ENCODE measurements around the gene INSYN2A. TPM values are rescaled to one million over a fixed set of nuclear protein-coding genes. Genes with fewer than 3 reads are reported as not detected.

INSYN2A gene
- total RNA-seq, 1 donor from 2014 or later, result 0.85 TPM

GRCh38 chr10:127179612-127180250 lies 16.7 kb downstream of the INSYN2A start:
- Mint-ChIP-seq H3K36me3 (peaks cover 9% of the 10 kb centered on the region), H3K27me3 (no peaks in the 10 kb centered on the region), H3K4me1 (ENCODE audit: unreplicated experiment) (peaks cover 5% of the 10 kb centered on the region), H3K4me3 (no peak overlapping the region), H3K9me3 (no peaks in the 10 kb centered on the region), H3K27ac (no peak overlapping the region)
- DNase-seq (ENCODE audit: extremely low spot score, unreplicated experiment), result no peak
- no peak for TF ChIP-seq CTCF (conservative IDR thresholded peaks at IDR 0.05)

- H3K4me1 Mint-ChIP-seq (ENCODE audit: unreplicated experiment), result peaks cover 5% of the 10 kb centered on the region
- H3K27ac Mint-ChIP-seq, result peak overlapping the region; percentile 47
Measured at GRCh38 chr10:127176649-127177048, 19.7 kb downstream of the INSYN2A start.

GRCh38 chr10:127175357-127176110 lies 20.9 kb downstream of the INSYN2A start:
- Mint-ChIP-seq H3K4me1 (ENCODE audit: unreplicated experiment) (peaks cover 5% of the 10 kb centered on the region), H3K36me3 (peaks cover 5% of the 10 kb centered on the region), H3K9me3 (no peaks in the 10 kb centered on the region), H3K27ac (no peak overlapping the region), H3K4me3 (no peak overlapping the region), H3K27me3 (no peaks in the 10 kb centered on the region)
- TF ChIP-seq CTCF (conservative IDR thresholded peaks at IDR 0.05), result no peak
- no peak for DNase-seq (ENCODE audit: extremely low spot score, unreplicated experiment)

More at GRCh38 chr10:127176649-127177048, 19.7 kb downstream of the INSYN2A start:
- Mint-ChIP-seq H3K9me3 (no peaks in the 10 kb centered on the region), H3K4me3 (peak overlapping the region; percentile 3), H3K27me3 (no peaks in the 10 kb centered on the region), H3K36me3 (peaks cover 5% of the 10 kb centered on the region)
- DNase-seq (ENCODE audit: extremely low spot score, unreplicated experiment), result no peak
- TF ChIP-seq CTCF (conservative IDR thresholded peaks at IDR 0.05), result no peak

GRCh38 chr10:127174866-127175265 lies 21.5 kb downstream of the INSYN2A start:
- no peak for DNase-seq (ENCODE audit: extremely low spot score, unreplicated experiment)
- Mint-ChIP-seq H3K27ac (no peak overlapping the region), H3K36me3 (peaks cover 5% of the 10 kb centered on the region), H3K9me3 (no peaks in the 10 kb centered on the region), H3K27me3 (no peaks in the 10 kb centered on the region), H3K4me1 (ENCODE audit: unreplicated experiment) (peaks cover 5% of the 10 kb centered on the region), H3K4me3 (no peak overlapping the region)
- no peak for TF ChIP-seq CTCF (conservative IDR thresholded peaks at IDR 0.05)

GRCh38 chr10:127168261-127168660 lies 28.1 kb downstream of the INSYN2A start:
- Mint-ChIP-seq H3K27me3 (no peaks in the 10 kb centered on the region), H3K4me3 (no peak overlapping the region), H3K27ac (no peak overlapping the region), H3K9me3 (no peaks in the 10 kb centered on the region), H3K4me1 (ENCODE audit: unreplicated experiment) (peaks cover 5% of the 10 kb centered on the region), H3K36me3 (no peaks in the 10 kb centered on the region)
- TF ChIP-seq CTCF (conservative IDR thresholded peaks at IDR 0.05), result no peak
- no peak for DNase-seq (ENCODE audit: extremely low spot score, unreplicated experiment)
